Dendritic cell treated with granulocyte-macrophage colony-stimulating factor and Interleukin-4, amounts not matched to agents 40 ng/mL and 50 ng/mL, for 4 days (primary cell): ENCODE results near the gene SYNE3.
A peak's percentile ranks its signal among the peaks of the same experiment; 100 is the strongest.

Experiments used
- H3K27ac Mint-ChIP-seq: one replicate; pipeline ENCODE4 v1.8.0; 2022; ENCODE audit warnings: mild to moderate bottlenecking, mixed read lengths
- H3K27me3 Mint-ChIP-seq: one replicate; pipeline ENCODE4 v1.8.0; 2022; ENCODE audit warnings: mild to moderate bottlenecking, mixed read lengths
- H3K36me3 Mint-ChIP-seq: one replicate; pipeline ENCODE4 v1.8.0; 2022; ENCODE audit warnings: low read depth, mixed read lengths
- H3K4me1 Mint-ChIP-seq: one replicate; pipeline ENCODE4 v1.8.0; 2022; ENCODE audit warnings: low read depth, mixed read lengths
- H3K4me3 Mint-ChIP-seq: one replicate; pipeline ENCODE4 v1.8.0; 2022; ENCODE audit warnings: mild to moderate bottlenecking, moderate library complexity, mixed read lengths
- H3K9me3 Mint-ChIP-seq: one replicate; pipeline ENCODE4 v1.8.0; 2022; ENCODE audit warnings: mixed read lengths
- intact Hi-C: fragments of 100-400 bp; cut with micrococcal nuclease; formaldehyde crosslinking; loops from one replicate; pipeline ENCODE4 v1.15.0; 2022

Gene SYNE3

GRCh38 chr14:95547626-95548327 lies 31.3 kb upstream of the SYNE3 start:
- intact Hi-C loops = no loop called here
- no peaks in the 10 kb centered on the region for H3K9me3 Mint-ChIP-seq
- H3K4me3 Mint-ChIP-seq = no peak overlapping the region
- no peak overlapping the region for H3K27ac Mint-ChIP-seq
- H3K27me3 Mint-ChIP-seq = no peaks in the 10 kb centered on the region
- peaks cover 13% of the 10 kb centered on the region for H3K4me1 Mint-ChIP-seq
- peaks cover 23% of the 10 kb centered on the region for H3K36me3 Mint-ChIP-seq

- intact Hi-C loops = no loop called here
- no peaks in the 10 kb centered on the region for H3K9me3 Mint-ChIP-seq
- no peak overlapping the region for H3K27ac Mint-ChIP-seq
- peaks cover 13% of the 10 kb centered on the region for H3K4me1 Mint-ChIP-seq
- H3K36me3 Mint-ChIP-seq = peaks cover 23% of the 10 kb centered on the region
- H3K27me3 Mint-ChIP-seq = no peaks in the 10 kb centered on the region
- H3K4me3 Mint-ChIP-seq = no peak overlapping the region
These were observed 30.8 kb upstream of the SYNE3 start for GRCh38 chr14:95547272-95547625.

- H3K36me3 Mint-ChIP-seq = peaks cover 23% of the 10 kb centered on the region
- H3K4me1 Mint-ChIP-seq = peaks cover 13% of the 10 kb centered on the region
- H3K27me3 Mint-ChIP-seq = no peaks in the 10 kb centered on the region
- H3K4me3 Mint-ChIP-seq = no peak overlapping the region
- intact Hi-C loops = no loop called here
- H3K9me3 Mint-ChIP-seq = no peaks in the 10 kb centered on the region
- no peak overlapping the region for H3K27ac Mint-ChIP-seq
These were observed 29.2 kb upstream of the SYNE3 start for GRCh38 chr14:95545515-95546168.

DNA sequence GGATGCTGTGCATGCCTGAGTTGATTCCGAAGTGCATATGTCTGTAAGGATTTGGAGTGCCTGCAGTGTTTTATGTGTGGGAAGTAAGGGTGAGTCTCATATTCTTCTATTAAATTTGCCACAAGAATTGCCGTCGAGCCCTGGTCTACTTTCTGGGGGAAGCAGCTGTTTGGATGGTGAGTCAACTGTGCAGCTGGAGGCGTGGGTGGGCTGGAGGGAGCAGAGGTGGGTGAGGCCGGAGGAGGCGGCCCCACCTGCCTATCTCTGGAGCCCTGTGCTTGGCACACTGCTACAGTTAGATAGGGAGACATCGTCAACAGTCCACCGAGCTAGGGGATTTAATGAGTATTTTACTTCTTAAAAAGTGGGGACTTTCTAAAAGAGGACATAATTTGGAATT lies 28.1 kb upstream of the SYNE3 start:
- Mint-ChIP-seq H3K27ac (no peak overlapping the region), H3K4me1 (peaks cover 13% of the 10 kb centered on the region), H3K36me3 (peaks cover 23% of the 10 kb centered on the region), H3K4me3 (no peak overlapping the region), H3K27me3 (no peaks in the 10 kb centered on the region), H3K9me3 (no peaks in the 10 kb centered on the region)
- intact Hi-C loops = no loop called here

- H3K4me1 Mint-ChIP-seq = peaks cover 13% of the 10 kb centered on the region
- peaks cover 18% of the 10 kb centered on the region for H3K36me3 Mint-ChIP-seq
- intact Hi-C loops = no loop called here
- no peak overlapping the region for H3K27ac Mint-ChIP-seq
- H3K27me3 Mint-ChIP-seq = no peaks in the 10 kb centered on the region
- no peak overlapping the region for H3K4me3 Mint-ChIP-seq
- no peaks in the 10 kb centered on the region for H3K9me3 Mint-ChIP-seq
These were observed 26.6 kb upstream of the SYNE3 start for GRCh38 chr14:95543021-95543420.

DNA sequence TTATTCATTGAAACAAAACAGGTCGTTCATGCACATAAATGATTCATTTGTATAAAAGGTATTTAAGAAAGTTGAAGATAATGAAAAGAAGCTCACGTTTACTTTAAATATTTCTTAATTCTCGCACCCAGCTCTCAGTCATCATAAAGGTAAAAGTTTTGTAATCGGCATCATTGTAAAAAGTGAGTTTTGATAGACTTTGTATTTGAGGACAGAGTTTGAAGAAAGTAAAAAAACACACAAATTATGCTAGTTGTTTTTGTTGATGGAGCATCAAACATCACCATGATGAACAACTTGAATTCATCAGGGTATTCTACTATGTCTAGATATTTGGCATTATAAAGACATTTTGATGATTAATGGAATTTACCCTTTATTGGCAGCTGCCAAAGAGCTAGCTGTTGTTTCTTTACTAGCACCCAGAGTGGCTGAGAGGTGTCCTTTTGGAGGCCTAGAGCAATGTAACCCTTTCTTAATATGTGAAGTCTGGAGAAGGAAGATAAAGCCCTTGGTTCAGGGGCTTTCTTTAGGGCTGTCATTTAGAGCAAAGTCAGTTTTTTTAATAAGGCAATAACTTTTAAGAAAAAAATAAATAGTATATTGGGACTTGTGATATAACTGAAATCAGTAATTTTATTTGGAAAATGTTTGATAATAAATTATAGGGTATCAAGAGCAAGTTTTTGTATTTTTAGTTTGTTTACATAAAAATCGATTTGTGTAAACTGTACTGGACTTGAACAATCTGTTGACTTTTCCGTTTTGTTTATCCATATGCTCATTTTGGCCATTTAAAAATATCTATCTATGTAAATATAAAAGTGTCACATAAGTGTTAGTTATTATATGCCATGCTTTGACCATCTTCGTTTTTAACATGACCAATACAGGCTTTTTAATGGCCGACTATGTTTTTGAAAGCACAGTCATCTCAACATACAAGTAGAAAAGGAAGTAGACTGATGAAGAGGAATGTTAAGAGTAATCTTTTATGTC lies 25.8 kb upstream of the SYNE3 start:
- Mint-ChIP-seq H3K4me1 (peaks cover 20% of the 10 kb centered on the region), H3K27me3 (no peaks in the 10 kb centered on the region), H3K9me3 (no peaks in the 10 kb centered on the region), H3K4me3 (no peak overlapping the region), H3K36me3 (peaks cover 18% of the 10 kb centered on the region), H3K27ac (no peak overlapping the region)
- intact Hi-C loops = no loop called here

DNA sequence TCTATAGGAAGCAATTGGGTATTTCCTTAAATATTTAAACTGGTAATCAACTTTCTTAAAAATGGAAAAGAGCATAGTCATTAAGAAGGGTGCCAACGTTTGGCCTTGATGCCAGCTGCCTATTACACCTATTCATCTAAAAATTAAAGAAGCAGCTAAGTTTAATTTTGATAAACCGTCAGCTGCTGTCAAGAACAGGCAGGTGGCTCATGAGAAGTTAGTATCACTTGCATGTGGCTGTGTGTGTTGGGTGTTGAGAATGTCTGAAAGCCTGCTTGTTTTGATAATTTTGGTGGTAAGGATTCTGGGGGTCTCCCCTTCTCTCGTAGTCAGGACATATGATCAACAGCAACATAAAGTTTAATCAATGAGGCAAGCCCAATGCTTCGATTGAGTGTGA lies 24.9 kb upstream of the SYNE3 start:
- Mint-ChIP-seq H3K4me3 (no peak overlapping the region), H3K4me1 (peaks cover 23% of the 10 kb centered on the region), H3K27ac (no peak overlapping the region), H3K36me3 (peaks cover 18% of the 10 kb centered on the region), H3K9me3 (no peaks in the 10 kb centered on the region), H3K27me3 (no peaks in the 10 kb centered on the region)
- intact Hi-C loops = no loop called here

- no peaks in the 10 kb centered on the region for H3K9me3 Mint-ChIP-seq
- H3K27me3 Mint-ChIP-seq = no peaks in the 10 kb centered on the region
- peaks cover 32% of the 10 kb centered on the region for H3K4me1 Mint-ChIP-seq
- H3K27ac Mint-ChIP-seq = no peak overlapping the region
- H3K4me3 Mint-ChIP-seq = no peak overlapping the region
- intact Hi-C loops = no loop called here
- H3K36me3 Mint-ChIP-seq = peaks cover 22% of the 10 kb centered on the region
These were observed 23.9 kb upstream of the SYNE3 start for GRCh38 chr14:95540236-95540855.

DNA sequence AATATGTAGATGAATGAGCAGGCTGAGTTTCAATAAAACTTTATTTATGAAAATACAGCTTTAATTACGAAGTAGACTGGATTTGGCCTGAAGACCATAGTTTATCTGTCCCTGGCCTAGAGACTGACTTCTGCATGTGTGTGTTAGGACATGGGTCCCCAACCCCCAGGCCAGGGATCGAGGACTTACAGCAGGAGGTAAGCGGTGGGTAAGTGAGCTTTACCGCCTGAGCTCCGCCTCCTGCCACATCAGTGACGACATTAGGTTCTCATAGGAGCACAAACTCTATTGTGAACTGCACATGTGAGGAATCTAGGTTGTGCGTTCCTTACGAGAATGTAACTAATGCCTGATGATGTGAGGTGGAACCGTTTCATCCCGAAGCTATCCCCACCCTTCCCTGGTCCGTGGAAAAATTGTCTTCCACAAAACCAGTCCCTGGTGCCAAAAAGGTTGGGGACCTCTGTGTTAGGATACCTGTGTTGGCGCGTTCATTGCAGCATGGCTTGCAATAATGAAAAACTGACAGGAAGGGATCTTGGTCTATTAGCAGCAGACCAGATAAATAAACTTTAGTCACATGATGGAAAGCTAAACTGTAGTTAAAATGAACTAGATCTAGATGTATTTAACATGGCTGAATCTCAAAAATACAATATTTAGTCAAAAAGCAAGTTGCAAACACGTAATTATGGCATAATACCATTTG lies 22.5 kb upstream of the SYNE3 start:
- Mint-ChIP-seq H3K9me3 (no peaks in the 10 kb centered on the region), H3K4me1 (peaks cover 23% of the 10 kb centered on the region), H3K36me3 (peaks cover 22% of the 10 kb centered on the region), H3K27ac (no peak overlapping the region), H3K4me3 (no peak overlapping the region), H3K27me3 (no peaks in the 10 kb centered on the region)
- intact Hi-C loops = loop anchor here (10.0 kb wide), 1 partner anchor 966 kb away; the partner anchor contains the start of gene PAPOLA

- H3K27ac Mint-ChIP-seq = no peak overlapping the region
- no peaks in the 10 kb centered on the region for H3K9me3 Mint-ChIP-seq
- no peaks in the 10 kb centered on the region for H3K27me3 Mint-ChIP-seq
- peaks cover 35% of the 10 kb centered on the region for H3K4me1 Mint-ChIP-seq
- no peak overlapping the region for H3K4me3 Mint-ChIP-seq
- H3K36me3 Mint-ChIP-seq = peaks cover 20% of the 10 kb centered on the region
- intact Hi-C loops = loop anchor here (10.0 kb wide), 1 partner anchor 967 kb away; the partner anchor contains the start of gene PAPOLA
These were observed 21.0 kb upstream of the SYNE3 start for GRCh38 chr14:95537298-95538089.

- Mint-ChIP-seq H3K36me3 (peaks cover 27% of the 10 kb centered on the region), H3K27me3 (no peaks in the 10 kb centered on the region), H3K27ac (no peak overlapping the region), H3K4me1 (peaks cover 43% of the 10 kb centered on the region), H3K4me3 (no peak overlapping the region), H3K9me3 (no peaks in the 10 kb centered on the region)
- intact Hi-C loops = loop anchor here (10.0 kb wide), 1 partner anchor 968 kb away; the partner anchor contains the start of gene PAPOLA
These were observed 20.2 kb upstream of the SYNE3 start for GRCh38 chr14:95536671-95537070.

GRCh38 chr14:95536036-95536593 lies 19.7 kb upstream of the SYNE3 start:
- peaks cover 48% of the 10 kb centered on the region for H3K4me1 Mint-ChIP-seq
- no peaks in the 10 kb centered on the region for H3K9me3 Mint-ChIP-seq
- H3K36me3 Mint-ChIP-seq = peaks cover 27% of the 10 kb centered on the region
- peak overlapping the region; percentile 91 for H3K27ac Mint-ChIP-seq
- peak overlapping the region; percentile 91 for H3K4me3 Mint-ChIP-seq
- H3K27me3 Mint-ChIP-seq = no peaks in the 10 kb centered on the region
- intact Hi-C loops = loop anchor here (10.0 kb wide), 1 partner anchor 969 kb away; the partner anchor contains the start of gene PAPOLA
